K562 (cell line): ENCODE results near the gene DLGAP1. TPM values are rescaled to one million over a fixed set of nuclear protein-coding genes. Genes with fewer than 3 reads are reported as not detected.

Source experiments
- ATAC-seq: fragments of 200-7000 bp; cut with Tn5 transposase; 3 replicates; pipeline ENCODE4 v1.9.1; 2020; ENCODE audit warnings: moderate library complexity
- BruUV-seq: library from RNA; stranded (reverse); fragments of 400-500 nt; replicated peaks from 2 replicates; lab custom pipeline; 2021; lab: Mats Ljungman, UMichigan
- CTCF ChIA-PET: fragments of 300-600 bp; formaldehyde crosslinking; extraction: SDS; loops from one replicate; lab custom pipeline; 2021; ENCODE audit warnings: low intra/inter-chr PET ratio; lab: Yijun Ruan, JAX
- POLR2A ChIA-PET: fragments of 300-600, 350-650 bp; sonication (Branson Sonifier 250); formaldehyde crosslinking; extraction: SDS; loops from one replicate; lab custom pipeline; 2021; ENCODE audit warnings: antibody characterized with exemption, inconsistent platforms; lab: Yijun Ruan, JAX
- DNase-seq, 4 experiments: peaks; one replicate each; pipeline versions ENCODE4 v3.0.0 to v3.0.0-alpha.2; 2011 to 2018; ENCODE audit warnings: low spot score in 3 of 4, mixed read lengths in 3 of 4; ENCODE audit errors: extremely low read depth in 1 of 4
- FAIRE-seq: peaks from 2 replicates; lab custom pipeline; 2011; peaks lifted over from hg19 to GRCh38; lab: Jason Lieb, UNC
- H2AFZ ChIP-seq: 2 replicates; pipeline ENCODE4 v1.6.0; 2011; ENCODE audit warnings: low read depth, low read length, control low read depth, inconsistent platforms
- H3K27ac ChIP-seq: fragments of 200-600 bp; 3 replicates; pipeline ENCODE4 v1.8.0; 2011; ENCODE audit warnings: low read depth, mild to moderate bottlenecking, control low read depth, inconsistent platforms, low read length, moderate library complexity, mixed read lengths; ENCODE audit errors: extremely low read depth
- H3K27me3 ChIP-seq, 2 experiments: fragments of 300-600 bp in 1 of 2; 2 replicates in 1 of 2; 3 replicates in 1 of 2; pipeline versions ENCODE4 v1.6.0 to v1.8.0; 2011; ENCODE audit warnings: inconsistent platforms in 2 of 2, low read length in 2 of 2, mild to moderate bottlenecking in 1 of 2, mixed read lengths in 1 of 2, moderate library complexity in 1 of 2; ENCODE audit not compliant: control insufficient read depth in 2 of 2, insufficient read depth in 2 of 2
- H3K36me3 ChIP-seq: fragments of 300-600 bp; 3 replicates; pipeline ENCODE4 v1.8.0; 2011; ENCODE audit warnings: mild to moderate bottlenecking, low read length, inconsistent platforms; ENCODE audit not compliant: control insufficient read depth, insufficient read depth
- H3K4me1 ChIP-seq, 2 experiments: fragments of 200-600 bp in 1 of 2; replicated peaks in 1 of 2; 2 replicates in 1 of 2; 3 replicates in 1 of 2; pipeline versions ENCODE4 v1.5.1 to v1.8.0; 2011; ENCODE audit warnings: inconsistent platforms in 2 of 2, low read length in 2 of 2, mild to moderate bottlenecking in 1 of 2, mixed read lengths in 1 of 2, moderate library complexity in 1 of 2; ENCODE audit not compliant: control insufficient read depth in 2 of 2, insufficient read depth in 2 of 2
- H3K4me2 ChIP-seq: 2 replicates; pipeline ENCODE4 v1.6.1; 2011; ENCODE audit warnings: low read length, control low read depth, inconsistent platforms, mixed read lengths; ENCODE audit not compliant: insufficient read depth
- H3K4me3 ChIP-seq: fragments of 200-600 bp; sonication (generic), shearing (Covaris generic); 2 replicates; pipeline ENCODE4 v1.5.1; 2016; ENCODE audit warnings: control low read depth, inconsistent platforms
- H3K79me2 ChIP-seq: fragments of 200-600 bp; 3 replicates; pipeline ENCODE4 v1.8.0; 2011; ENCODE audit warnings: low read length, inconsistent platforms; ENCODE audit not compliant: control insufficient read depth, insufficient read depth
- H3K9ac ChIP-seq, 2 experiments: 2 replicates each; pipeline versions ENCODE4 v1.6.0 to v1.6.1; 2011; ENCODE audit warnings: low read depth in 2 of 2, low read length in 2 of 2, control low read depth in 1 of 2, inconsistent platforms in 1 of 2, mild to moderate bottlenecking in 1 of 2, mixed read lengths in 1 of 2; ENCODE audit not compliant: insufficient read depth in 1 of 2
- H3K9me1 ChIP-seq: one replicate; pipeline ENCODE4 v1.6.0; 2011; ENCODE audit warnings: inconsistent platforms, mild to moderate bottlenecking, low read length, moderate library complexity; ENCODE audit not compliant: control insufficient read depth, insufficient read depth
- H3K9me3 ChIP-seq: replicated peaks from 2 replicates; pipeline ENCODE4 v1.5.1; 2011; ENCODE audit warnings: low read depth, low read length, inconsistent platforms; ENCODE audit not compliant: control insufficient read depth, insufficient read depth
- H4K20me1 ChIP-seq: replicated peaks from 2 replicates; pipeline ENCODE4 v1.6.1; 2011; ENCODE audit warnings: low read length, inconsistent platforms, mixed read lengths; ENCODE audit not compliant: control insufficient read depth, insufficient read depth
- BHLHE40 ChIP-seq: IDR thresholded peaks from 2 replicates; pipeline ENCODE4 v1.6.1; 2011; ENCODE audit warnings: low read length, improper control_type of control experiment
- BRF2 ChIP-seq: IDR thresholded peaks from 3 replicates; pipeline ENCODE4 v1.6.1; 2011; ENCODE audit warnings: borderline replicate concordance, mild to moderate bottlenecking; ENCODE audit not compliant: insufficient read length, insufficient read depth
- CC2D1A ChIP-seq: fragments of 450-650 bp; IDR thresholded peaks from 2 replicates; pipeline ENCODE4 v1.6.1; 2017; ENCODE audit warnings: mild to moderate bottlenecking
- HEY1 ChIP-seq: fragments of 250-450 bp; sonication (Bioruptor Pico); IDR thresholded peaks from 2 replicates; pipeline ENCODE4 v1.5.0; 2020; ENCODE audit warnings: mild to moderate bottlenecking, moderate library complexity, borderline replicate concordance
- KDM5B ChIP-seq: fragments of 200-600 bp; sonication (generic); IDR thresholded peaks from 2 replicates; pipeline ENCODE4 v1.6.1; 2012; ENCODE audit warnings: low read depth, mild to moderate bottlenecking, moderate library complexity, low read length, control low read depth, inconsistent platforms; ENCODE audit not compliant: insufficient replicate concordance
- PPARD ChIP-seq: fragments of 250-450 bp; sonication (Bioruptor Pico); IDR thresholded peaks from 2 replicates; pipeline ENCODE4 v1.8.0; 2022; ENCODE audit warnings: inconsistent platforms, mild to moderate bottlenecking, moderate library complexity
- SIX5 ChIP-seq, 2 experiments: IDR thresholded peaks; 2 replicates each; pipeline ENCODE4 v1.6.1; 2011; ENCODE audit warnings: low read length in 2 of 2, borderline replicate concordance in 1 of 2, low read depth in 1 of 2, mild to moderate bottlenecking in 1 of 2, moderate library complexity in 1 of 2; ENCODE audit not compliant: insufficient read depth in 1 of 2
- TAF7 ChIP-seq: fragments of 450-650 bp; IDR thresholded peaks from 2 replicates; pipeline ENCODE4 v1.6.1; 2016; ENCODE audit warnings: missing genetic modification characterization, missing compliant biosample characterization
- ZBTB12 ChIP-seq: fragments of 250-450 bp; sonication (Bioruptor Pico); IDR thresholded peaks from 2 replicates; pipeline ENCODE4 v1.4.0; 2020
- ZNF224 ChIP-seq: sonication (generic); formaldehyde crosslinking; IDR thresholded peaks from 2 replicates; pipeline ENCODE4 v1.8.0; 2022; ENCODE audit warnings: mild to moderate bottlenecking, missing genetic modification reagents
- ZNF384 ChIP-seq: IDR thresholded peaks from 2 replicates; pipeline ENCODE4 v1.6.1; 2012; ENCODE audit warnings: low read depth, low read length, improper control_type of control experiment
- ZNF507 ChIP-seq: conservative IDR thresholded peaks from 2 replicates; pipeline ENCODE4 v1.6.1; 2017; ENCODE audit warnings: missing genetic modification characterization, missing compliant biosample characterization
- ZNF592 ChIP-seq: fragments of 450-650 bp; IDR thresholded peaks from 2 replicates; pipeline ENCODE4 v1.6.1; 2017; ENCODE audit warnings: antibody characterized with exemption, mild to moderate bottlenecking
- WGBS: fragments of 100-300 bp; shearing (Covaris generic); methylation state at CpG from one replicate; pipeline ENCODE4 v1.1.6; 2016; ENCODE audit warnings: low coverage, mixed read lengths; ENCODE audit not compliant: insufficient coverage; ENCODE audit errors: missing lambda C conversion rate; 5-methylcytosine and 5-hydroxymethylcytosine counted together
- in situ Hi-C: fragments of 300-500 bp; cut with MboI; formaldehyde crosslinking; loops from 4 replicates; pipeline ENCODE4 v1.15.0; 2018; ENCODE audit warnings: inconsistent platforms, mixed read lengths
- intact Hi-C: fragments of 100-400 bp; cut with micrococcal nuclease; formaldehyde crosslinking; loops from 2 replicates; pipeline ENCODE4 v1.14.2; 2022
- polyA plus RNA-seq, 8 experiments: library from polyadenylated mRNA; depleted of rRNA in 4 of 8; stranded (reverse) in 5 of 8; unstranded in 3 of 8; fragments of >200 nt; fragmentation: Nextera tagmentation in 2 of 8; fragmentation: Illumina TruSeq in 1 of 8; extraction: Ambion mirVana in 2 of 8; extraction: Trizol in 1 of 8; gene quantifications; 2 replicates each; pipeline versions ENCODE4 v1.2.1 to v1.2.3, GENCODE V29; 2011 to 2014; ENCODE audit warnings: inconsistent platforms in 1 of 8, missing spikeins in 1 of 8
- total RNA-seq, 7 experiments: library from RNA; depleted of rRNA in 6 of 7; stranded (reverse); fragments of >200 nt in 6 of 7; fragmentation: Illumina TruSeq in 2 of 7; extraction: Trizol in 2 of 7; gene quantifications; 2 replicates each; pipeline versions ENCODE4 v1.2.1 to v1.2.3, GENCODE V29; 2011 to 2021; ENCODE audit warnings: low replicate concordance in 1 of 7
- TF ChIP-seq, protein P1 (sequence below): fragments of 250-450 bp; sonication (Bioruptor Pico); IDR thresholded peaks from 2 replicates; pipeline ENCODE4 v1.8.0; 2021; ENCODE audit warnings: mild to moderate bottlenecking, moderate library complexity

DLGAP1 gene
- total and polyA plus RNA-seq, 9 of the 15 experiments (the other 6 are each of a cell fraction or from before 2014, with no cell fraction given) = 0.04 to 0.22 (median 0.08) TPM

DNA sequence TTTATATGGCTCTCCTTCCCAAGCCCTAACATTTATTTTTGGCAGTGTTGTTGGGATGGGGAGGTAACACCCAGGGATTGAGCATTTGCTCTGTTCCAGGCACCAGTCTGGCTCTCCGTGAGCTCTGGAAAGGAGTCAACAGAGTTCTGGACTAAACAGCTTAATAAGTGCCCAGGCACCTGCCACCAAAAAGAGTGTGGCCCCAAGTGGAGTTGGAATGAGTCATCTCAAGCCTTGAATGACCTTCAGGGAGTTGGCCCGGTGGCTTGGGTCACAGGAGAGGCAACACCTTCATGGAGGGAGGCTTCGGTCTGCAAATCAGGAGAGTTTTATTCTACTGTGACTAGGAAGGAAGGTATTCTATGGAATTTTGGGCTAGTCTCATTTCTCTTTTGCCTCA, 203.2 kb downstream of the DLGAP1 start:
- WGBS = 0% methylated on average over 3 of the region's 3 CpGs
- in situ Hi-C loops (no loop called here), intact Hi-C loops (no loop called here)
- no TSS peak for BruUV-seq
- Histone ChIP-seq H3K9me1 (no peaks in the 10 kb centered on the region), H3K27me3 (no peaks in the 10 kb centered on the region), H4K20me1 (no peaks in the 10 kb centered on the region), H3K4me1 (no peaks in the 10 kb centered on the region), H3K9ac (no peak overlapping the region), H3K4me3 (no peak overlapping the region), H3K36me3 (no peaks in the 10 kb centered on the region), H3K4me2 (no peak overlapping the region), H3K79me2 (no peaks in the 10 kb centered on the region), H3K9me3 (no peaks in the 10 kb centered on the region), H3K27ac (no peak overlapping the region), H2AFZ (no peak overlapping the region)
- CTCF ChIA-PET = no interaction called here
- POLR2A ChIA-PET = no interaction called here
- DNase-seq (no peak), FAIRE-seq (no peak), ATAC-seq (no peak)
- no peak for TF ChIP-seq ZBTB12 (CRISPR knock-in tag)
- TF ChIP-seq ZNF592 = no peak
- TF ChIP-seq BRF2 = no peak
- no peak for TF ChIP-seq PPARD (CRISPR knock-in tag)
- TF ChIP-seq CC2D1A = no peak
- no peak for TF ChIP-seq TAF7 (tag)
- TF ChIP-seq ZNF507 (tag) = no peak
- TF ChIP-seq, protein P1, sequence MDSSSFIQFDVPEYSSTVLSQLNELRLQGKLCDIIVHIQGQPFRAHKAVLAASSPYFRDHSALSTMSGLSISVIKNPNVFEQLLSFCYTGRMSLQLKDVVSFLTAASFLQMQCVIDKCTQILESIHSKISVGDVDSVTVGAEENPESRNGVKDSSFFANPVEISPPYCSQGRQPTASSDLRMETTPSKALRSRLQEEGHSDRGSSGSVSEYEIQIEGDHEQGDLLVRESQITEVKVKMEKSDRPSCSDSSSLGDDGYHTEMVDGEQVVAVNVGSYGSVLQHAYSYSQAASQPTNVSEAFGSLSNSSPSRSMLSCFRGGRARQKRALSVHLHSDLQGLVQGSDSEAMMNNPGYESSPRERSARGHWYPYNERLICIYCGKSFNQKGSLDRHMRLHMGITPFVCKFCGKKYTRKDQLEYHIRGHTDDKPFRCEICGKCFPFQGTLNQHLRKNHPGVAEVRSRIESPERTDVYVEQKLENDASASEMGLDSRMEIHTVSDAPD (CRISPR knock-in tag) = no peak
- no peak for TF ChIP-seq BHLHE40
- TF ChIP-seq HEY1 (CRISPR knock-in tag) = no peak
- TF ChIP-seq ZNF224 (CRISPR knock-in tag) = no peak
- TF ChIP-seq KDM5B = no peak
- no peak for TF ChIP-seq ZNF384
- TF ChIP-seq SIX5 (IDR thresholded peaks at IDR 0.05; ENCODE audit: borderline replicate concordance in 1 of 2, insufficient read depth in 1 of 2, low read depth in 1 of 2, low read length in 2 of 2) = no peak
